Measurements from ENCODE around the gene VMAC.

DNA sequence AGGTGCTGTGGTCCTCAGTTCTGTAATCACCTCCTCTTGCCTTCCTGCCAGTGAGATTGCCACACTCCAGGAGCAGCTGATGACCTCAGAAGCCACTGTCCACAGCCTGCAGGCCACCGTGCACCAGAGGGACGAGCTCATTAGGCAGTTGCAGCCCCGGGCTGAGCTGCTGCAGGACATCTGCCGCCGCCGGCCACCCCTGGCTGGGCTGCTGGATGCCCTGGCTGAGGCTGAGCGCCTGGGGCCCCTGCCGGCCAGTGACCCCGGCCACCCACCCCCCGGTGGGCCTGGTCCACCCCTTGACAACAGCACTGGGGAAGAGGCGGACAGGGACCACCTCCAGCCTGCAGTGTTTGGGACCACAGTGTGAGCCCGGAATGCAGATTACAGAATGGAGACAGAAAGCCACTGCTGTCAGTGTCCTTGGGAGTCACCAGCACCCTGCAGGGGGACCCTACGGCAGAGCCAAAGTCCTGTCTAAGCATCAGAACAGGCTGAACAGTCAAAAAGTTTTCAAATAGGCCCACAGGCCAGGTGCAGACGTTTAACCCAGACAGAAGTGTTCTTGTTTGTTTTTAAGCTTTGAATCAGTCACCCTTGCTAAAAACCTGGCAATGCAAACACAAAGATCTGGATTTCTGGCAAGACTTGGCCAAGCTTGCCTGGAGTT, 4.2 kb downstream of the VMAC start:
- no peak for TF ChIP-seq EZH2 (IDR thresholded peaks at IDR 0.05)
- no peak for TF ChIP-seq POLR2AphosphoS5 (IDR thresholded peaks at IDR 0.05; ENCODE audit: borderline replicate concordance, low read depth, low read length)
- TF ChIP-seq FOXP2 (optimal IDR thresholded peaks at IDR 0.05; ENCODE audit: control extremely low read depth, extremely low read length, insufficient read depth) = no peak
